ENCODE results near the gene RHOBTB3.
"Not testable (repeated sequence)": the region's sequence is repeated elsewhere in the genome, so short reads cannot be mapped to it uniquely, and the experiment has no call there.

Gene RHOBTB3

DNA sequence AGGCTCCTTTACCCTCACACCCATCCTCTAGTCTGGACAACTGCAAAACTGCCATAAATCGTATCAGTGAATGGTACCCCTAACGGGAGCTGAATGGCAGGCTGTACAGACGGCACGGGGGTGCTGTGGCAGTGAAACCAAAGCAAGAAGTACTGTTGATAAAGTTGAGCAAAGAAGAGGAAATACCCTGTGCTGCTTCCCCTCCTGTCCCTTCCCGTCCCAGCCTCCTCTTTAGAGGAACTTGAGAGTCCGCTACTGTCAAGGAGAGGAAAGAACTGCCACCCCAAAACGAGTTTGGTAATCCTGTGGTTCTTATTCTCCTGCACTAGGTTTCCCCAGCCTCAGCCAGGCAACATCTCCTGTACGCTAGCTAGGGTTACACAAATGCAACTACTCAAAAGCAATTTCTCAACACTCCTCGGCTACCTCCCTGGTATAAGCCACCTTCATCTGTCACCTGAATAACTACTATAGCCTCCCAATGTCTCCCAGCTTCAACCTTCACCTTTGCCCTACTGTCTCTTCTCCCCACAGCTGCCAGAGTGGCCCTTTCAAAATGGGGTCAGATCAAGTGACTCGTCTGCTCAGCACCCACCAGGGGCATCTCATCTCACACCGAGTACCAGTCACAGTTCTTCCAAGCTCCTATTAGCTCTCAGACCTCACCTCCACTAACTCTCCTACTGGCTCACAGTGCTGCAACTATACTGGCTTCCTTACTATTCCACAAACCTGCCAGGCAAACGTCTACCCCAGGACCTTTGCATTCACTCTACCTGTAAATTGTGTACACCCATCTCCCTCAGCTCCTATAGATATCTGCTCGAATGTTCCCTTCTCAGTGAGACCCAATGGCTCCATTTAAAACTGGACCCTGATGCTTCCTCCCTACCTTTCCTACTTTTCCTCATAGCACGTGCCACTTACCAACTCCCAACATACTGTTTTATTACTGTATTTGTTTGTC is 87.3 kb downstream of the RHOBTB3 start:
- no peak for DNase-seq (ENCODE audit: low read depth in 3 of 3)

DNA sequence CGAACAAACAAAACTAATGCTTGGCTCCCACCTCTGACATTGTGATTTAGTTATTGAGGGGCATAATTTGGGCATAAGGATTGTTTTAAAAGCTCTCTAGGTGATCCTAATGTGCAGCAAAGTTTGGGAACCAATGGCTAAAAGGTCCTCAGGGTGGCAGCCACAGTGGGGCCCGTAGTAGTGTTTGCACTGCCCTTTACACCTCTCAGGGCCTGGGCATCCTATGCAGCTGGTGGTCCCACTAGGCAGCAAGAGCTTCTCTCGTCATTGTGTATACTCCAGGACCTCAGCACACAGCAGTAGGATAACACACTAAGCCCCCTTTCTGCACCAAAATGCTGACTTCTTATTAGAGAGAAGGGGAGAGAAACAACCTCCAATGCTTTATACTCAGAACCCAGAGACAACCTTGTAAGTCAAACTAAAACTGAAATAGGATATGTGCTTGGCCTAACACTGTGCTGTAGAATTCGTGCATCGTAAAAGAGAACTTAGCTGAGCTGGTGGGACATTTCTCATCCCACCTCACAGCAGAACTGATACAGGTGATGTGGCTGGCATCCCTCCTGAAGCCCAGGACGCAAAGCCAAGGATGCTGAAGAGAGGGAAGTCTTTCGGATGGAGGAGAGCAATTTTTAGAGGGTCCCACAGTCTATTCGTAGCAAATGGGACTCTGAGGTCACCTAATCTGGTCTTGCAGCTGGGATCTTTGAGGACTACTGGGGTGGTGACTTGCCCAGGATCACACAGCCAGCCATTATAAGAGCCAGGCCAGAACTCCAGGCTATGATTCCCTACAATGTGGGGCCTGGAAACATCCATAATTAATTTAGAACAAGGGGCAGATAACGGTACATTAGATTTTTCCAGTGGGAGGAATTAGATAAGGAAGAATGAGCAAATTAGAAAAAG is 90.2 kb downstream of the RHOBTB3 start:
- DNase-seq (ENCODE audit: low read depth in 3 of 3), result no peak

DNA sequence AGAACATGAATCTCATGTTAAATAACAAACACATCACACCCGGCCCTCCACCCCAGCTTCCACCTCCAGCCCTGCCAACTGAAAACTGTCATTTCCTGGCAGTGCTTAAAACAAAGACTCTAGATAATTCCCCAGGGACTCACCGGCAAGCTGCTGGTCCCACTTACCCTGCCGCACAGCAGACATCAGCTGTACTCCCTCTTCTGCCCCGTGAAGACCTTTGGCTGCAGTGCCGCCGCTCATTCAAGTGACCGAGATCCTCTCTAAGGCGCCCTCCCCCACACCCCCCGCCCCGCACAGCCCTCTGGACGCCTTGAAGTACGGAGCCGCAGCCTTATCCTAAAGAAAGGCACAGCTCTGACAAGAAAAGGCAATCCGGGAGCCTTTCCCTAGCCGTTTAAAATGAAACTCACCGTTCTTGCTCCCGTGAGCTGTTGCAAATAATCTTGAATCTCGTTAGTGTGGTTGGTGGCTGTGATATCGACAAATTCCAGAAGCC is 91.0 kb downstream of the RHOBTB3 start:
- DNase-seq (ENCODE audit: low read depth in 3 of 3), result no peak

DNA sequence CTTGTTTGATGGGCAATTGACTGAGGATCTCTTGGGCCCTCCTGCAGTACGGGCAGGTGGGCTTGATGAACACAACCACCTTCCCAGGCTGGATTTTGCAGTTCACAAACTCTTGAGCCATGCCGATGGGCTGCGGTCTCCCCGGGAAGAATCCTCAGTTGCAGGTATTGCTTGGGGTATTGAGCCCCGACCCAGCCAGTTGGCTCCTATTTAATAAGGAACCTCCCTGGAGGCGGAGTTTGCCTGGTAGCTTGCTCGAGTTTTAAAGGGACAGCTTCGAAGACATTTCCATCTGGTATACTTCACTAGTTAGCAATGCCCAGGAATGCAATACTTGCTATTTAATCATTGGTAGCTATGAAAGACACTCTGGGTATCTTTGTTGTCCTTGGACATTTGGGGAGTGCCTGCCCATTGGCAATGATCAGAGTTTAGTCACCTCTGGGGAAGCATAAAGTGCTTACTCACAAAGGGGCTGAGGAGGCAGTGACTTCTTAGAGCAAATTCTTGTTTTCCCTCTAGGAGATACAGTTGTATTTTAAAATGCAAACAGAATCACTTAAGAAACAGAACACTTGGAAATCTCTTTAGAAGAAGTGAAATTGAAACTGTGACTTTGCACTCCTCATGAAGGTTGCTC is 91.5 kb downstream of the RHOBTB3 start, which contains the start of gene GLRX:
GLRX (minus strand) TSS at position 185 of the 640 bp plus-strand sequence; CDS start at position 121, 64 bp downstream.
- DNase-seq (ENCODE audit: low read depth in 3 of 3), result peak in 1 of 3 experiments; percentile 35

DNA sequence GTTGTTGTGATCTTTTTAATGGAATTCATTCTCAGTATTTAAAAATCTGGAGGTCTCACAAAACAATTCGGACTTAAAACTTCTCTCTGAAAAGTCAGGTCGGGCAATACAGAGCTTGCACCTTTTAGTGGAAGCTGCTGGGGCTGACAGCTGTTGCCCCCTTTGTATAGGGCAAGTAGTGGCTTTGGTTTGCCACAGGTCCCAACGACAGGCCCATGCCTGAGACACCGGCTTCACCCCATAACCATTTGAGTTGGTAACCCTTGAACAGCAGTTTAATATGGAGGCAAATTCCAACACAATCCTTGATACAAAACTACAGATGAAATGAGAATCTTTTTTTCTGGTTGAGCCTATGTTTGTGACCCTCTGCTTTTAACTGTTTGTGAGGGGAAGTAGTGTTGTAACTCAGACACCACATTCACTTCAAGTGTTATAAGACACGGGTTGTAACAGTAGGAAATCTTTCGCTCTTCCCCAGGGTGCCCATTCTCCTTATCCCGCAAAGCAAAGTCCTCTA is 92.1 kb downstream of the RHOBTB3 start:
- DNase-seq (ENCODE audit: low read depth in 3 of 3), result no peak

DNA sequence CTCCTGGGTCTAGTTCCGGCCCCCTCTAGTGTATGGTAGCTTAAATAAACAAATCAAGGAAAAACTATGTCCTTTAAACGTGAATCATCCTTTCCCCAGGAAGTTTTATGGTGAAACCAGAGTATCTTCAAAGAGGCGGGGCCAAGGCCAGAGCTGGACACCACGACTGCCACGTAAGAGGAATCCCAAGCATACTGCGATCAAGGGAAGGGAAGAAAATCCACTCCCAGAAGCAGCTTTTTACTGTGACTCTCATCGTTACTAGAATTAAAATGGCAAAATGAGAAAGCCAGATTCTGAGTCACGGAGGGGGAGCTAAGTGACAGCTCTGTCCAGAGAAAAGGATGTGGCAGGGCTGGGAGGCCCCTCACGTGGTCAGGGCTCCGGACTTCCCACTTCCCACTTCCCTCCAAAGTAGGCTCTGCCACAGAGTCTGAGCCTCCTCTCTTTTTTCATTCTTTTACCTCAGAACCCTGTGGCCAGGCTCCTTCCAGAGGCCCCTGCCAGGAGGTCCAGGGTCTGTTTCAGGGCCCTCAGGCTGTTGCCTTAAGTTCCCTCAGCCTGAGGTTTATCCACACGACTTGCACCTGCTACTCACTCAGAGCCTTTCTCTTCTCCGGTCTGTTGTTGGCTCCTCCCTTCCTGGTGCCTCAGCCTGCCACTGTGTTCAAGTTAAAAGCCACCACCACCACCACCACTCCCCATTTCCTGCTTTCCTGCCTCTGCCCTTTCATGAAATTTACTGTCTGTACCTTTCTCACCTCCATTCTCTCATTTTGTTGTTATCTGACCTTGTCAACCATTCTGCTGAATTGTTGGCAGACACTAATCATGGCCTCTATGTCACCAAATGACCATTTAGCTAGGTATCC is 92.8 kb downstream of the RHOBTB3 start:
- DNase-seq (ENCODE audit: low read depth in 3 of 3), result peak in 1 of 3 experiments; percentile 31

DNA sequence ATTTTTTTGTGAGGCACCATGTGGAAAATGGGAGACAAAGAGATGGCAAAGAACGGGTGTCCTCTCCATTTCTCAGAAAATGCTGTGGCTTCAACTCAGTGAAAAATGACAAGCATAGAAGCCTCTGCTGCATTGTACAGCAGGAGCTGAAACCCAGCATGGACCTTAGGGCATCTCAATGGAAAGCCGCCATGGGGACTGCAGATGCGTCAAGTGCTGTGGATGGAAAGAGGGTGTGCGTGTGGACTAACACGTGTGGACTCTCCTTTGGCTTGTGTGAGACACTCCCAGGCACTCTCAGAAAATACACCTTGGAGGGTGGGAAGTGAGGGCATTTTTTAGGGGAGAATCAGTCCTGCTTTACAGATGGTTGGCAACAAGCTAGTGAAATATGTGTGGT is 93.6 kb downstream of the RHOBTB3 start:
- DNase-seq (ENCODE audit: low read depth in 3 of 3), result no peak

DNA sequence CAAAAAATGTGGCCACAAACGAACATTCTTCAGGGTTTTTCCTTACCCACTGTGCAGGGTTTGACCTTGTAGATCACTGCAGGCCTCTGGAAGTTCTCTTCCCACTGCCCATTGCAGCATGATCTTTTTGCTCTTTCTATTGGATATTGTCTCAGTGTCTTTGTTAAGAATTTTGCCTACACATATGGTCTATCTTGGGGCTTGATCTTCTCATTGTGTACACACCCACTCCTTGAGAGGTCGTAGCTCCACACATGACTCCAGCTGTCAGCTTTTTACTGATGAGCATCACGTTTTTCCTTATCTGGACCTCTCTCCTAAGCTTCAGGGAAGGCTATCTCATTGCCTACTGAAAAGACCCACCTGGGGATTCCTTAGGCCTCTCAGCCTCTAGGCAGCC is 94.4 kb downstream of the RHOBTB3 start:
- no peak for DNase-seq (ENCODE audit: low read depth in 3 of 3)

DNA sequence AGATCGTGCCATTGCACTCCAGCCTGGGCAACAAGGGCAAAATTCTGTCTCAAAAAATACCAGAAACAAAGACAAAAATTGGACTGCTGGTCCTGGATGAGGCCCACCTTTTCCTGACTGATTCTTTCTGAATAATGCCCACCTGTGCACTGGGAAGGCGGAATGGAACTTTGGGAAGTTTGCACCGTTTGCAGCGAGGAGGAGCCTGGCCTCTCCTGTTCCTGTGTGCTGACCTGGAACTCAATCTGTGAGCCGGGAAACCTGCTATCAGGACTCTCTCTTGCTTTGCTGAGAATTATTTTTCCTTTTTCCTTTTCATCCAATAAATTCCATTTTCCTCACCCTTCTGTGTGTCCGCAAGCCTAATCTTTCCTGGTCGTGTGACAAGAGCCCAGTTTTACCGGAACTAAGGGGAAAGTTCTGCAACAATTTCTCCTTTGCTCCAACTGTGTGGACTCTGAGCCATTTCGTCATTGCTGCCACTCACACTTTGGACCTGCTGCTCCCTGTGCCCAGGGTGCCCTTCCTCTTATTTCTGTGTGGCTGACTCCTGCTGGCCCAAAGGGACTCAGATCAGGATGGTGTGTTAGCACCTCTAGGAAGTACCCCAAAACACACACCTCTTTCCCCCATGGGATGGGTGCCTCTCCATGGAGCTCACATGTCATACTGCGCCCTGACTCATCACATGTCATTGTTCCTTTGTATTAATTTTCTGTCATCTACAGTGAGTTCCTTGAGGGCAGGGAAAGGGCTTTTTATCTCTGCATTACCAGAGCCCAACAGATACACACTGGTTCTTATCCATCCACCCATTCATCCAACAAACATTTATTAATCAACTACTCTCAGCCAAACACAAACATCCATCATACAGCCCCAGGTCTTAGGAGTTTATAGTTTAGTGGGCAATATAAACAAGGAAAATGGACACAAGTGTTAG is 96.1 kb downstream of the RHOBTB3 start:
- no peak for DNase-seq (ENCODE audit: low read depth in 3 of 3)

DNA sequence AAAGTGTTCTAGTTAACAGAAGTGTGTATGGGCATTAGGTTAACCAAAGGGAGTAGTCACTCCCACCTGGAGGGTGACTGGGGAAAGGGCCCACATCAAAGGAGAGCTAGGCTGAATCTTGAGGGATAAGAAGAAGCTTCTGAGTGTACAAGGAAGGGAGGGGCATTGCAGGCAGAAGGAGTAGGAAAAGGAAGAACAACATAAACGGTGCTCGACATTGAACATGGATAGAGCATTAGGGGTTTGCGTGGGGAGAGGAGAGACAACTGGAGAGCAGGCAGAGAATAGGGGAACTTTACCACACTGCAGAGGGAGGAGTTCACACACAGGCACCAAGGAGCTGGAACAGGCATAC is 96.7 kb downstream of the RHOBTB3 start:
- DNase-seq (ENCODE audit: low read depth in 3 of 3), result no peak

DNA sequence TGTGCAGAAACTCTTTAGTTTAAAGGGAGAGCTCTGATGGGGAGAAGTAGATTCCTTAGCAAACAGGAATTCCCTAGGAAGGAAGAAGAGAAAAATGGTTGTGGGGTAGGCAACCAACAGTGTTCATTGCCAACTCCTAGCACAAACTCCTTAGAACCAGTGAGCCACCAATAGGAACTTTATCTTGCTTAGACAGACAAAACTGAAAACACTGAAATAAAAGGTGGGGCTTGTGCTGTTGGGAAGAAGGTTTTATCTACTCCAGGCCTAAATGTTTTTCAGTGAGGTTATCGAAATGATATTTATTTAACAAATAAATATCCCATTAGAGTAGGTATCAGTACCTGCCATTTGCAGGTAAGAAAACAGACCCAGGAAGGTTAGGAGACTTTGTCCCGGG is 99.1 kb downstream of the RHOBTB3 start:
- no peak for DNase-seq (ENCODE audit: low read depth in 3 of 3)

DNA sequence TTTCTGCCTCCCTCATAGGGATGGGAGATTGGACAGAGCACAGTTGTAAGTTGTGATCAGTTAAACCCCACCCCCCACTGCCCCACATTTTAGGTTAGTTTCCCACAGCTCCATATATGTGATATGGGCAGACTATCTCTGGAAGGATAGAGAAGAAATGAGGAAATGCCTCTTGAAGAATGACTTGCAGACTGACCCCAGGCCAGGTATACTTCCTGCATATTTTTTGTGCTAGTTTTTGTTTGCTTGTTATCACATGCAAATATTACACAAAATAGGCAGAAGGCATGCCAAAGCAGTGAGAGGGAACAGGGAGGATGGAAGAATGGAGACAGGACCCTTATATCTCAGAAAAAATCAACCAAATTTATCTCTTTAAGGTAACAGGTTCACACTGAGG is 101.5 kb downstream of the RHOBTB3 start:
- no peak for DNase-seq (ENCODE audit: low read depth in 3 of 3)

DNA sequence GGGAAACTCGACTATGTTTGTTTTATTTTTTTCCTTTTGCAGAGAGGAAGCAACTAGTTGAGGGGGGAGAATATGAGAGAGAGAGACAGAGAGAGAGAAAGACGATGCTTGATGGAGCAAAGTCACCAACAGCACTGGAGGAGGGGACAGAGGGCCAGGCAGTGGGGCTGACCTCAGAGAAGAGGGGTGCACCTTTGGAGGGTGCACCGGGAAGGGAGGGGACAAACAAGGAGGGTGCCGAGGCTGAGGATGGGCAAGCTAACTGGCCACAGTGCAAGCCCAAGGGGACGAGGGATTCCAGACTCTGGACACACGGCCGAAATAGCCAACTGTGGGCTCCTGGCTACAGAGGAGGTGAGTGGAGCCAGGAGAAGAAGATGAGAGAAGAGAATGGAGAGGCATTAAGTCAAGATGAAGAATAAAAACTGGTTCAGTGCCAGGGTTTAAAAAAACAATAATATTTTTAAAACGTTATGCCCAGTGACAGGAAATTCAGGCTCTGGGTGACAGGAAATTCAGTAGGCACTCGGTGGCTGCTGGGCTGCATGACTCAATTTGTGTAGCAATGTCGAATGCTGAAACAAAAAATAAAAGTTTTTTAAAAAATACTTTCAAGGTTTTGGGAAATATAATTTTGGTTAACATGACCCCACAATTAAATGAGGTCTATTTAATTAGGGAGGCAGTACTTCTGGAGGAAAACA is 104.7 kb downstream of the RHOBTB3 start:
- DNase-seq (ENCODE audit: low read depth in 3 of 3), result no peak

DNA sequence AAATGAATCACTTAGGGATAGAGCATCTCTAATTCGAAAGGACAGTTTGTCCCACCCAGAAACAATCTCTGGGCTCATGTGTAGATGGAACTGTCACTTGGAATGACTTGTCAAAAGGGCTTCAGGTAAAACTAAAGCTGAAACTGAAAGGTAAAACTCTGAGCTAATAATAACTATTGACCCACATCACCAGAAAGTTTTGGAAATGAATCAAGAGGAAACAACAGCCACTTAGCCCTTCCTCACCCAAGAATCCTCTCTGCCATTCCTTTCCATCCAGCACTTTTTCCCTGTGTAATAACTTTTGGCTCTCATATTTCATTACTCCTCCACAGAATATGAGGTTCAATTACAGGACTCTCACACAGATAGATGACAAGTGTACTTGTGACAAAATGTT is 105.4 kb downstream of the RHOBTB3 start:
- DNase-seq (ENCODE audit: low read depth in 3 of 3), result no peak

DNA sequence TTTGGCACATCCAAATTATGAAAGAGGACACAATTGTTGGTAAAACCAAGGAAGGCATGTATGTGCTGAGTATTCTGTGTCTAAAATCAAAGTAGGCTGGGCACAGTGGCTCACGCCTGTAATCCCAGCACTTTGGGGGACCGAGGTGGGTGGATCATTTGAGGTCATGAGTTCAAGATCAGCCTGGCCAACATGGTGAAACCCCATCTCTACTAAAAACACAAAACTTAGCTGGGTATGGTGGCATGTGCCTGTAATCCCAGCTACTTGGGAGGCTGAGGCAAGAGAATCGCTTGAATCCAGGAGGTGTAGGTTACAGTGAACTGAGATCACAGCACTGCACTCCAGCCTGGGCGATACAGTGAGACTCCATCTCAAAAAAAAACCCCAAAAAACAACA is 105.8 kb downstream of the RHOBTB3 start:
- not testable (repeated sequence) for DNase-seq (ENCODE audit: low read depth in 3 of 3)

DNA sequence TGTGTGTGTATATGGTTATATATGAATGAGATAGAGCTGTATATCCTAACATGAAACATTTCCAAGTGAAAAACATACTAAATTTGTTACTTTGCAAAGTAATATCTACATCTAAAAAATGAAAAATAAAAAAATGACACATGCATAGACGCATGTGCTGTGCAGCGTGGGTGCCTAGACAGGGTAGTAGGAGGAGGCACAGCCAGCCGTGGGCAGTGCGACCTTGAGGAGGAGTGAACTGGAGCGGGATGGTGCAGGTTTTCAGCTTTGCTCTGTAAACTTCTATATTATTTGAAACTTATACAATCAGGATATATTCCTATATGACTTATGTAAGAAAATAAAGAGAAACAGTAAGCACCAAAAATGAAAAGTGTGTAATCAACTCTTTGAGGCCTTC is 106.4 kb downstream of the RHOBTB3 start:
- DNase-seq (ENCODE audit: low read depth in 3 of 3), result no peak

DNA sequence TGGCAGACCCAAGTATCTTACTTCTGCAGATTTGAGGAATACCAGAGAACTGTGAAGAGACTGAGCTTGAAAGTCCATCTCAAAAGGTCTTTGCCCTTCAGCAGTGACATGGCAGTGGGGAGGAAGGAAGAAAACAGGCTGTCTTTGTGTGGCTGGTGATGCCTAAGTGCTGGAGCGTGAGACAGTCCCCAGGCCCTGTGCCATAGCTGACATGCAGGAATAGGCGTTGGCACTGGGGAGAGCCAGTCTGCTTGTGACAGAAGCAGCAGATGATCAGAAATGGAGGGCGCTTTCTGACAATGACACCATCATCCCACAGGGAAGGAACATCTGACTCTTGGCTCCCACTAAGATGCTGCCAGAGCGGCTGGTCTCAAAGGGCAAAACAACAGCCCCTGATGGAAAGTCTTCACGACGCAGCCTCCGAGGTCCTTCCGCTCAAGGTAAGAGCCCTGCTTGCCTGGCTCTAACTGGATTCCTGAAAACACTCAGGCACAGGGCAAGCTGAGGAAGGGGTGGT is 106.9 kb downstream of the RHOBTB3 start:
- DNase-seq (ENCODE audit: low read depth in 3 of 3), result no peak

DNA sequence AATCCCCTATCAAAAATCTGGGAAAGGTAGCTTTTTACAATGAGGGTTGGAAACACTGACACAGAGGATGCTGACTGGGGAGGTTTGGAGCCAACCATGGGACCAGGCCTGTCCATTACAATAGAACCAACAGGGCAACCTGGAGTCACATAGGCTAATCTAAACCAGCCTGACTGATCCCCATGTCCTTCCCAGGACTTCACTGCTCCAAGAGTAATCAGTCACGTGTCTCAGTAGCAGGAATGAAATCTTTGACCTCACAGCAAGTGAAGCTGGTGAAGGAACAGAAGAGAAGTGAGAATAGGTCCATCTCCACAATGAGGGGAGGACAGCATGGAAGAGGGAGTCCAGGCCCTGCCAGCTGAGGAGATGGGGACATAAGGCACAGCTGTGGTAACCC is 107.4 kb downstream of the RHOBTB3 start:
- DNase-seq (ENCODE audit: low read depth in 3 of 3), result no peak

DNA sequence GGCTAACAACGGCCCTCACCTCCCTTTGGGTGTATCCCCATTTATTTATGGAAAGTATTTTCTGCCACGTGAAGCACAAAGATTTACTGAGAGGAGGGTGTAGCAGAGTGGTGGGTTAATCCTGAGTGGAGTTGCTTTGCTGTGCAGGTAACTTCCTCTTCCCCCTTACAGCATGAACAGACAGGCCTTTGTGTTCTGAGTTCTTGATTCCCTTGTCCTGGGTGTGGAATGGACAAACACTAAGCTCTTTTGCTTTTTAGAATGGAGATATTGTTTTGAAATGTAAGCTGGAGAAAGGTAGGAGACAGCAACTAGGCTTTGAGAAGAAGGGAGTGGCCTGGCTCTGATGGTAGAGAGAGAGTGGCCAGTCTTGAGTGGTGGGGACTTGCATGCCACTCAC is 108.5 kb downstream of the RHOBTB3 start:
- no peak for DNase-seq (ENCODE audit: low read depth in 3 of 3)

Data from stimulated activated CD4-positive, alpha-beta T cell treated with anti-CD3 and anti-CD28 coated beads, TNF-alpha, amount 100 ng/mL, for 4 hours (primary cell).